HG03097 (cell line): ENCODE results near the gene C22orf31.
"Not testable (repeated sequence)": the region's sequence is repeated elsewhere in the genome, so short reads cannot be mapped to it uniquely, and the experiment has no call there.

Experiments used
- ATAC-seq: cut with Tn5 transposase; IDR thresholded peaks from one replicate; pipeline ENCODE4 v1.9.1; 2021; ENCODE audit not compliant: unreplicated experiment, low FRiP score

C22orf31 gene

GRCh38 chr22:29061773-29062172, at the start of gene C22orf31:
C22orf31 (minus strand) TSS chr22:29061831; CDS start chr22:29061792, 39 bp downstream.
- ATAC-seq = no peak

- ATAC-seq = no peak
These were observed 49.3 kb upstream of the C22orf31 start for GRCh38 chr22:29110946-29111345.

- no peak for ATAC-seq
These were observed 48.2 kb upstream of the C22orf31 start for GRCh38 chr22:29109822-29110221.

GRCh38 chr22:29108137-29108536, 46.5 kb upstream of the C22orf31 start:
- no peak for ATAC-seq

- ATAC-seq = no peak
These were observed 45.2 kb upstream of the C22orf31 start for GRCh38 chr22:29106839-29107238.

GRCh38 chr22:29105468-29105867, 43.8 kb upstream of the C22orf31 start:
- no peak for ATAC-seq

- no peak for ATAC-seq
These were observed 41.5 kb upstream of the C22orf31 start for GRCh38 chr22:29103121-29103520.

GRCh38 chr22:29102300-29102699, 40.7 kb upstream of the C22orf31 start:
- no peak for ATAC-seq

- ATAC-seq = no peak
These were observed 36.7 kb upstream of the C22orf31 start for GRCh38 chr22:29098296-29098695.

GRCh38 chr22:29096736-29097669, 35.4 kb upstream of the C22orf31 start:
- ATAC-seq = no peak

GRCh38 chr22:29095459-29095858, 33.8 kb upstream of the C22orf31 start:
- no peak for ATAC-seq

GRCh38 chr22:29093501-29094300, 32.1 kb upstream of the C22orf31 start:
- ATAC-seq = no peak

GRCh38 chr22:29093030-29093429, 31.4 kb upstream of the C22orf31 start:
- ATAC-seq = no peak

GRCh38 chr22:29092243-29092642, 30.6 kb upstream of the C22orf31 start:
- no peak for ATAC-seq

GRCh38 chr22:29090039-29090438, 28.4 kb upstream of the C22orf31 start:
- no peak for ATAC-seq

GRCh38 chr22:29089507-29089906, 27.9 kb upstream of the C22orf31 start:
- no peak for ATAC-seq

GRCh38 chr22:29088809-29089208, 27.2 kb upstream of the C22orf31 start:
- no peak for ATAC-seq

GRCh38 chr22:29087012-29087411, 25.4 kb upstream of the C22orf31 start:
- ATAC-seq = no peak

- ATAC-seq = no peak
These were observed 22.4 kb upstream of the C22orf31 start for GRCh38 chr22:29083933-29084591.

GRCh38 chr22:29083576-29083932, 21.9 kb upstream of the C22orf31 start:
- ATAC-seq = not testable (repeated sequence)
